GM18498 (cell line): ENCODE results near the gene FRAT1.

Experiments
- ATAC-seq: cut with Tn5 transposase; IDR thresholded peaks from one replicate; pipeline ENCODE4 v1.9.1; 2021; ENCODE audit warnings: mild to moderate bottlenecking, moderate library complexity; ENCODE audit not compliant: unreplicated experiment

Gene FRAT1

DNA sequence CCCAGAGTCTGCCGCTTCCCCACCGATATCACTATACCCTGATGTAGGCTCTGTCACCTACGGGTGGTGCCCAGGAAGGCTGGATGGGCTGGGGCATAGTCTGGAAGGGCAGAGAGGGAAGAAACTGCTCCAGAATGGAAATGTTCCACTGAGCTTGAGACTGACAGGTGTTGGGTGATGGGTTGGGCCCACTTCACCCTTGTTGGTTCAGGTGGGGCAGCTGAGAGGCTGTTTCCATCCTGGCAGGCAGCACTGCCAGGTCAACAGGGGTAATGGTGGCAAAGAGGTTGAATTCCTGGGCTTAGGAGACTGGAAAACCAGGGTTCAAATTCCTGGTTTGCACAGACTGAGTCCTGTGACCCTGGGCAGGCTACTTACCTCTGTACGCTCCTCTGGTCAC lies 44.0 kb downstream of the FRAT1 start:
- ATAC-seq: no peak

DNA sequence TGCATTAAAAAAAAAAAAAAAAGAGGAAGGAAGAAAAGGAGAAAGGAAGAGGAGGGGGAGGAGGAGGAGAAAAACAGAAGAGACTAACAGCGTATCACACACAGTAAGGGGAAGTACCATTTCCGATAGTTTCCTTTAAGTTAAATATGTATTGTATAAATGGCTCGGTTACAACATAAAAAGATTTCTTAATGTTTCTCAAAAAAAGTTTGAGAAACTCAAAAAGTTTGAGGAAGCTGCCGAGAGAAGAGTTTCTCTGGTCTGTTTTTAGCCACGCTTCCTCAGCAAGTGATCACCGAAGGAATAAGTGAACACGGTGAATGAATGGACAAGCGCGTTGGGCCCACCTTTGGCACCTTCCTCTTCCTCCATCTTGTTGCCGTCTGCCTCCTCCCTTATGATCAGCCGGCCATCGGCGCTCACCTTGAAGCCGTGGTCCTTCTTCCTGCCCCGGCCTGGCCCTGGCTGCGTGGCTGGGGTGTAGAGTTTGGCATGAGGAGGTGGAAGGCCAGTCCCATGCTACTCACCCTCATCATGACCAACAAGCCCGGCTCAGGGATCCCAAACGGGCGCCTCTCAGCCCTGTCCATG lies 46.8 kb downstream of the FRAT1 start:
- no peak for ATAC-seq

DNA sequence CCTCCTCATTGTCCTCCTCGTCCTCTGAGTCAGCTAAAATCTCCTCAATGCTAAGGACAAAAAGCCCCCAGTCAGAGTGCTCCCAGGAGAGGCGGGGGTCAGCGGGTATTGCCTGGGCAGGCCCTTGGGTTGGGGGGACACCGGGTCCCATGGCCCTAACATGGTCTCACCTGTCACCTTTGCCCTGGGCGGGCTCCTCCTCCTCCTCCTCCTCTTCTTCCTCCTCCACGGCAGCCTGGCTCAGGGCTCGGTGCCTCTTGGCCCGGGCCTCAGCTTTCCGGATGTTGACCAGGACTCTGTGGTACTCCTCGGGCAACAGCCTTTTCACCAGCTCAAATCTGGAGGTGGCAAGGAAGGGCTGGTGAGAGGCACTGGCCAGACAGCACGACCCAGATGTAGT lies 47.5 kb downstream of the FRAT1 start:
- ATAC-seq: no peak

DNA sequence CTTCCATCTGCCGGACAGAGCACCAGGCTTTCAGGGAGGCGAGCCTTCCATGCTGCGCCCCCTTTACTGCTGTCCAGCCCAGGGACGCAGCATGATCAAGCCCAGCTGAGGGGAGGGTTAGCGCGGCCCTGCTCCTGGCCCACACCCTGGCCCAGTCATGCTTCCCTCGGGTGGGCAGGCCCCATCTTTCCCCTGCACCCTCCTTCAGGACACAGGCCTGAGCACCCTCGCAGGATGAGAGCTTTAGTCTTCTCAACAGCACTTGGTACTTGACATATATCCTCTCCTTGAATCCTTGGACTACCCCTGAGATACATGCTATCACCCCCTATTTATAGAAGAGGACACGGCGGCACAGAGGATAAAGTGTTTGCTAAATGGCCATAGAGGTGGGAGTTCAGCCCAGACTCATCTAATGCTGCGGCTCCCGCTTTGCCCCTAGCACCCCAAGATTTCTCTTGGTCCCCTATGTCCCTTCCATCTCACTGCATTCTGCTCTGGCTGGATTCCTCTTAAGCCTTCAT lies 48.1 kb downstream of the FRAT1 start:
- no peak for ATAC-seq
